ENCODE results near the gene CNPY4. TPM values are rescaled to one million over a fixed set of nuclear protein-coding genes. Genes with fewer than 3 reads are reported as not detected.
A peak's percentile ranks its signal among the peaks of the same experiment; 100 is the strongest.

The CNPY4 gene
- total and polyA plus RNA-seq, 2 donors (not counting 3 experiments of a cell fraction or from before 2014, with no cell fraction given) = 28.6 to 33.7 TPM

DNA sequence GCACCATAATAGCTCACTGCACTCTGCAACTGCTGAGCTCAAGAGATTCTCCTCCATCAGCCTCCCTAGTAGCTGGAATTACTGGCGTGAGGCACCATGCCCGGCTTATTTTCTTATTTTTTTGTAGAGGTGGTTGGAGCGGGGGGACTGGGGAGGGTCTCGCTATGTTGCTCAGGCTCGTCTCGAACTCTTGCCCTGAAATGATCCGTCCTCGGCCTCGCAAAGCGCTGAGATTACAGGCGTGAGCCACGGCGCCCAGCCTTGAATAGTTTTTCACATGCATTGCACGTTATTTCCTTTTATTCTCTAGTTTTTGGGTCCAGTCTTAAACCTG is 28.8 kb downstream of the CNPY4 start:
- Histone ChIP-seq H3K9me1 (replicated peaks; ENCODE audit: control insufficient read depth, extremely low read depth, insufficient read depth, low read length) (no peaks in the 10 kb centered on the region), H2AFZ (ENCODE audit: low read depth, low read length) (peak overlapping the region; percentile 82), H3K9ac (replicated peaks; ENCODE audit: extremely low read depth, insufficient read depth, low read length) (peak overlapping the region; percentile 17), H3K9me3 (replicated peaks; ENCODE audit: control insufficient read depth, insufficient read depth, low read length) (no peaks in the 10 kb centered on the region), H4K20me1 (replicated peaks; ENCODE audit: control insufficient read depth, extremely low read depth, insufficient read depth, low read length) (no peaks in the 10 kb centered on the region), H3K27me3 (ENCODE audit: control insufficient read depth in 2 of 2, insufficient read depth in 2 of 2, low read length in 2 of 2) (no peaks in the 10 kb centered on the region), H3K27ac (ENCODE audit: insufficient read depth, low read depth, low read length) (peak overlapping the region; percentile 22), H3K4me1 (ENCODE audit: control insufficient read depth, extremely low read depth, insufficient read depth, low read length) (peaks cover 6% of the 10 kb centered on the region), H3K4me3 (replicated peaks in 1 of 3; ENCODE audit: insufficient read depth in 1 of 3, low read depth in 1 of 3, low read length in 3 of 3) (peak overlapping the region; percentile 10 to 80 (median 17)), H3K4me2 (ENCODE audit: insufficient read depth, low read length) (peak overlapping the region; percentile 70), H3K79me2 (ENCODE audit: control insufficient read depth, insufficient read depth, low read length) (peaks cover 13% of the 10 kb centered on the region), H3K36me3 (ENCODE audit: control insufficient read depth in 2 of 2, extremely low read depth in 1 of 2, insufficient read depth in 2 of 2, low read length in 2 of 2) (no peaks in the 10 kb centered on the region)
- DNase-seq (ENCODE audit: low read depth, low spot score) = no peak
- intact Hi-C loops (cut with micrococcal nuclease) = loop anchor here (1.0 to 10.0 kb wide), 4 partner anchors 10 to 907 kb away; partner anchors contain the start of genes AP4M1, CNPY4, MCM7 and TAF6
- POLR2A ChIA-PET = no interaction called here
- FAIRE-seq = no peak
- dilution Hi-C loops (cut with MboI; ENCODE audit: extremely low pct_ligation_motif_present, low sequenced_read_pairs) = no loop called here
- CTCF ChIA-PET = interaction anchor here (0.8 to 2.2 kb wide), 8 partner anchors 10 to 69 kb away, joined by 3 to 8 read pairs (median 3); partner anchors contain the start of genes GAL3ST4 and TRAPPC14
- no TSS peak for BruUV-seq (replicated peaks)
- TF ChIP-seq POLR2A (IDR thresholded peaks at IDR 0.05; ENCODE audit: low read depth, low read length) (no peak), GATA2 (IDR thresholded peaks at IDR 0.05; ENCODE audit: insufficient read depth, insufficient read length, low read depth, low read length) (no peak), POLR2AphosphoS5 (IDR thresholded peaks at IDR 0.05; ENCODE audit: insufficient read depth, low read depth, low read length) (no peak), MYC (IDR thresholded peaks at IDR 0.05; ENCODE audit: low read depth, low read length) (no peak), MAX (IDR thresholded peaks at IDR 0.05; ENCODE audit: insufficient read depth, insufficient read length) (no peak), FOS (IDR thresholded peaks at IDR 0.05; ENCODE audit: borderline replicate concordance, insufficient read depth, low read length) (no peak), EZH2 (IDR thresholded peaks at IDR 0.05; ENCODE audit: borderline replicate concordance, low read depth, low read length, severe bottlenecking) (no peak), JUN (IDR thresholded peaks at IDR 0.05; ENCODE audit: borderline replicate concordance, insufficient read depth, insufficient read length, low read depth) (no peak)
- TF ChIP-seq, protein P1, sequence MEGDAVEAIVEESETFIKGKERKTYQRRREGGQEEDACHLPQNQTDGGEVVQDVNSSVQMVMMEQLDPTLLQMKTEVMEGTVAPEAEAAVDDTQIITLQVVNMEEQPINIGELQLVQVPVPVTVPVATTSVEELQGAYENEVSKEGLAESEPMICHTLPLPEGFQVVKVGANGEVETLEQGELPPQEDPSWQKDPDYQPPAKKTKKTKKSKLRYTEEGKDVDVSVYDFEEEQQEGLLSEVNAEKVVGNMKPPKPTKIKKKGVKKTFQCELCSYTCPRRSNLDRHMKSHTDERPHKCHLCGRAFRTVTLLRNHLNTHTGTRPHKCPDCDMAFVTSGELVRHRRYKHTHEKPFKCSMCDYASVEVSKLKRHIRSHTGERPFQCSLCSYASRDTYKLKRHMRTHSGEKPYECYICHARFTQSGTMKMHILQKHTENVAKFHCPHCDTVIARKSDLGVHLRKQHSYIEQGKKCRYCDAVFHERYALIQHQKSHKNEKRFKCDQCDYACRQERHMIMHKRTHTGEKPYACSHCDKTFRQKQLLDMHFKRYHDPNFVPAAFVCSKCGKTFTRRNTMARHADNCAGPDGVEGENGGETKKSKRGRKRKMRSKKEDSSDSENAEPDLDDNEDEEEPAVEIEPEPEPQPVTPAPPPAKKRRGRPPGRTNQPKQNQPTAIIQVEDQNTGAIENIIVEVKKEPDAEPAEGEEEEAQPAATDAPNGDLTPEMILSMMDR (IDR thresholded peaks at IDR 0.05; ENCODE audit: extremely low read depth in 1 of 2, insufficient read depth in 1 of 2, low read depth in 1 of 2, low read length in 2 of 2) = no peak
